IMR-90 (cell line): ENCODE data around the gene TLDC2. TPM values are rescaled to one million over a fixed set of nuclear protein-coding genes. Genes with fewer than 3 reads are reported as not detected.

Experiments
- ATAC-seq: fragments of 200-7000 bp; cut with Tn5 transposase; 2 replicates; pipeline ENCODE4 v1.9.1; 2020; ENCODE audit warnings: low read depth, mild to moderate bottlenecking, moderate library complexity
- BruUV-seq: library from RNA; stranded (reverse); fragments of 400-500 nt; replicated peaks from 2 replicates; lab custom pipeline; 2021; lab: Mats Ljungman, UMichigan
- CTCF ChIA-PET: fragments of 300-600 bp; formaldehyde crosslinking; extraction: SDS; loops from one replicate; lab custom pipeline; 2021; ENCODE audit warnings: antibody characterized with exemption; lab: Yijun Ruan, JAX
- POLR2A ChIA-PET: fragments of 300-600 bp; sonication (Branson Sonifier 250); formaldehyde crosslinking; loops from one replicate; lab custom pipeline; 2022; ENCODE audit warnings: antibody characterized with exemption; ENCODE audit not compliant: unreplicated experiment; lab: Charles Lee
- DNase-seq: peaks from one replicate; pipeline ENCODE4 v3.0.0; 2013
- H2AFZ ChIP-seq: replicated peaks from 2 replicates; pipeline ENCODE3; 2013; ENCODE audit warnings: low read length, mild to moderate bottlenecking; ENCODE audit not compliant: poor library complexity
- H2AK5ac ChIP-seq: 2 replicates; pipeline ENCODE4 v1.6.1; 2013; ENCODE audit warnings: low read depth, low read length, inconsistent platforms
- H2AK9ac ChIP-seq: replicated peaks from 2 replicates; pipeline ENCODE3; 2013; ENCODE audit warnings: mild to moderate bottlenecking, low read depth, low read length, moderate library complexity; ENCODE audit not compliant: poor library complexity
- H2BK120ac ChIP-seq: 2 replicates; pipeline ENCODE4 v1.6.1; 2013; ENCODE audit warnings: low read depth, low read length, inconsistent platforms
- H2BK15ac ChIP-seq: 3 replicates; pipeline ENCODE4 v1.6.1; 2013; ENCODE audit warnings: low read depth, low read length, inconsistent platforms
- H2BK20ac ChIP-seq: 2 replicates; pipeline ENCODE4 v1.6.1; 2013; ENCODE audit warnings: low read depth, mild to moderate bottlenecking, inconsistent platforms, low read length, moderate library complexity
- H2BK5ac ChIP-seq: 2 replicates; pipeline ENCODE4 v1.6.1; 2013; ENCODE audit warnings: mild to moderate bottlenecking, low read depth, low read length, inconsistent platforms; ENCODE audit not compliant: poor library complexity, severe bottlenecking
- H3K14ac ChIP-seq: replicated peaks from 2 replicates; pipeline ENCODE4 v1.6.1; 2013; ENCODE audit warnings: low read depth, low read length, inconsistent platforms
- H3K18ac ChIP-seq: 2 replicates; pipeline ENCODE4 v1.6.1; 2013; ENCODE audit warnings: low read depth, low read length, control low read depth
- H3K23ac ChIP-seq: 2 replicates; pipeline ENCODE4 v1.6.1; 2013; ENCODE audit warnings: low read depth, low read length, inconsistent platforms
- H3K27ac ChIP-seq: 2 replicates; pipeline ENCODE4 v1.5.1; 2013; ENCODE audit warnings: mild to moderate bottlenecking, control low read depth, low read length; ENCODE audit not compliant: insufficient read depth
- H3K27me3 ChIP-seq: 2 replicates; pipeline ENCODE4 v1.6.1; 2013; ENCODE audit warnings: low read length; ENCODE audit not compliant: control insufficient read depth, insufficient read depth
- H3K36me3 ChIP-seq: 2 replicates; pipeline ENCODE4 v1.6.1; 2013; ENCODE audit warnings: low read length, mixed read lengths; ENCODE audit not compliant: control insufficient read depth, insufficient read depth
- H3K4ac ChIP-seq: 2 replicates; pipeline ENCODE4 v1.6.1; 2013; ENCODE audit warnings: low read depth, low read length, inconsistent platforms
- H3K4me1 ChIP-seq: 2 replicates; pipeline ENCODE4 v1.6.1; 2013; ENCODE audit warnings: low read length, mixed read lengths; ENCODE audit not compliant: control insufficient read depth, insufficient read depth
- H3K4me2 ChIP-seq: 2 replicates; pipeline ENCODE4 v1.6.1; 2013; ENCODE audit warnings: low read depth, mild to moderate bottlenecking, control low read depth, low read length, moderate library complexity
- H3K4me3 ChIP-seq: 2 replicates; pipeline ENCODE4 v1.5.1; 2013; ENCODE audit warnings: low read depth, mild to moderate bottlenecking, control low read depth, low read length, moderate library complexity; ENCODE audit not compliant: insufficient read depth
- H3K56ac ChIP-seq: 2 replicates; pipeline ENCODE4 v1.6.1; 2013; ENCODE audit warnings: low read length, inconsistent platforms; ENCODE audit not compliant: insufficient read depth; ENCODE audit errors: extremely low read depth
- H3K79me1 ChIP-seq, 2 experiments: 2 replicates each; pipeline ENCODE4 v1.6.1; 2013; ENCODE audit warnings: low read length in 2 of 2, inconsistent platforms in 1 of 2, low read depth in 1 of 2
- H3K9ac ChIP-seq: 2 replicates; pipeline ENCODE4 v1.6.1; 2013; ENCODE audit warnings: low read depth, low read length, control low read depth
- H3K9me1 ChIP-seq: 2 replicates; pipeline ENCODE4 v1.6.1; 2013; ENCODE audit warnings: low read length, inconsistent platforms; ENCODE audit not compliant: insufficient read depth
- H3K9me3 ChIP-seq: 2 replicates; pipeline ENCODE4 v1.6.1; 2013; ENCODE audit warnings: low read length; ENCODE audit not compliant: control insufficient read depth, insufficient read depth
- H4K20me1 ChIP-seq: 2 replicates; pipeline ENCODE4 v1.6.1; 2013; ENCODE audit warnings: low read length, inconsistent platforms; ENCODE audit not compliant: insufficient read depth
- H4K5ac ChIP-seq: 2 replicates; pipeline ENCODE4 v1.6.1; 2013; ENCODE audit warnings: mild to moderate bottlenecking, low read depth, low read length, control low read depth
- H4K8ac ChIP-seq, 2 experiments: 2 replicates each; pipeline ENCODE4 v1.6.1; 2013; ENCODE audit warnings: low read depth in 2 of 2, low read length in 2 of 2, control low read depth in 1 of 2, inconsistent platforms in 1 of 2
- H4K91ac ChIP-seq: 2 replicates; pipeline ENCODE4 v1.6.1; 2013; ENCODE audit warnings: low read depth, low read length, inconsistent platforms; ENCODE audit not compliant: insufficient read depth
- BHLHE40 ChIP-seq: fragments of 150-350 bp; IDR thresholded peaks from 2 replicates; pipeline ENCODE4 v1.6.1; 2016; ENCODE audit warnings: mild to moderate bottlenecking, low read depth, low read length
- CEBPB ChIP-seq: IDR thresholded peaks from 2 replicates; pipeline ENCODE4 v1.6.1; 2012; ENCODE audit warnings: low read depth, low read length, improper control_type of control experiment
- CHD1 ChIP-seq: IDR thresholded peaks from 2 replicates; pipeline ENCODE4 v1.6.1; 2012; ENCODE audit warnings: low read depth, low read length, improper control_type of control experiment
- FOS ChIP-seq: fragments of 150-350 bp; IDR thresholded peaks from 2 replicates; pipeline ENCODE4 v1.6.1; 2016; ENCODE audit warnings: low read depth, low read length
- MAFK ChIP-seq: IDR thresholded peaks from 2 replicates; pipeline ENCODE4 v1.6.1; 2012; ENCODE audit warnings: low read depth, low read length, improper control_type of control experiment
- MAZ ChIP-seq: IDR thresholded peaks from 2 replicates; pipeline ENCODE4 v1.6.1; 2012; ENCODE audit warnings: low read depth, mild to moderate bottlenecking, low read length, improper control_type of control experiment, moderate library complexity, borderline replicate concordance
- NFE2L2 ChIP-seq: fragments of 150-350 bp; IDR thresholded peaks from 2 replicates; pipeline ENCODE4 v1.6.1; 2016; ENCODE audit warnings: low read depth, mild to moderate bottlenecking, low read length
- POLR2A ChIP-seq: IDR thresholded peaks from 2 replicates; pipeline ENCODE4 v1.6.1; 2012; ENCODE audit warnings: mild to moderate bottlenecking, low read depth, low read length
- RAD21 ChIP-seq: IDR thresholded peaks from 2 replicates; pipeline ENCODE4 v1.6.1; 2012; ENCODE audit warnings: low read length, improper control_type of control experiment
- RCOR1 ChIP-seq: IDR thresholded peaks from 2 replicates; pipeline ENCODE4 v1.6.1; 2012; ENCODE audit warnings: mild to moderate bottlenecking, low read length, improper control_type of control experiment; ENCODE audit not compliant: insufficient replicate concordance
- RFX5 ChIP-seq: IDR thresholded peaks from 2 replicates; pipeline ENCODE4 v1.8.0; 2012; ENCODE audit warnings: low read depth, mild to moderate bottlenecking, low read length, moderate library complexity
- SMC3 ChIP-seq: fragments of 150-350 bp; IDR thresholded peaks from 2 replicates; pipeline ENCODE4 v1.6.1; 2016; ENCODE audit warnings: low read depth, mild to moderate bottlenecking, antibody characterized with exemption, low read length, moderate library complexity
- WGBS, 2 experiments: methylation state at CpG; one replicate each; pipeline versions ENCODE4 v1.1.5 to v1.1.7; 2013; ENCODE audit warnings: missing lambda C conversion rate in 2 of 2; ENCODE audit not compliant: insufficient read length in 1 of 2; ENCODE audit errors: extremely low coverage in 2 of 2; 5-methylcytosine and 5-hydroxymethylcytosine counted together
- dilution Hi-C: fragments of 300-500 bp; cut with HindIII; formaldehyde crosslinking; loops from one replicate; pipeline ENCODE4 v1.14.3; 2018; ENCODE audit warnings: low sequenced_read_pairs; ENCODE audit not compliant: unreplicated experiment
- in situ Hi-C: fragments of 300-500 bp; cut with MboI; formaldehyde crosslinking; loops from 3 replicates; pipeline ENCODE4 v1.14.3; 2019; ENCODE audit warnings: low sequenced_read_pairs, inconsistent platforms, mixed read lengths
- intact Hi-C: fragments of 100-400 bp; cut with micrococcal nuclease; formaldehyde crosslinking; loops from 2 replicates; pipeline ENCODE4 v1.10.0; 2022
- polyA plus RNA-seq, 3 experiments: library from polyadenylated mRNA; depleted of rRNA; stranded (reverse); fragments of >200 nt; gene quantifications; 2 replicates each; pipeline ENCODE4 v1.2.3, GENCODE V29; 2012; ENCODE audit warnings: low replicate concordance in 1 of 3
- total RNA-seq: library from RNA; depleted of rRNA; stranded (reverse); fragments of >200 nt; gene quantifications from 2 replicates; pipeline ENCODE4 v1.2.3, GENCODE V29; 2012
- TF ChIP-seq, protein P1 (sequence below): conservative IDR thresholded peaks from 2 replicates; pipeline ENCODE4 v1.5.1; 2012; ENCODE audit warnings: mild to moderate bottlenecking, low read depth, low read length, improper control_type of control experiment
- TF ChIP-seq, protein P2 (sequence below): fragments of 150-350 bp; IDR thresholded peaks from 2 replicates; pipeline ENCODE4 v1.6.1; 2017; ENCODE audit warnings: mild to moderate bottlenecking, antibody characterized with exemption, low read length, low read depth
- TF ChIP-seq, protein P3 (sequence below): fragments of 150-350 bp; IDR thresholded peaks from 2 replicates; pipeline ENCODE4 v1.6.1; 2016; ENCODE audit warnings: low read depth, mild to moderate bottlenecking, low read length, moderate library complexity, borderline replicate concordance

TLDC2 gene
- total and polyA plus RNA-seq, 2 of the 4 experiments (the other 2 are of a cell fraction) = 0.18 to 0.19 TPM

DNA sequence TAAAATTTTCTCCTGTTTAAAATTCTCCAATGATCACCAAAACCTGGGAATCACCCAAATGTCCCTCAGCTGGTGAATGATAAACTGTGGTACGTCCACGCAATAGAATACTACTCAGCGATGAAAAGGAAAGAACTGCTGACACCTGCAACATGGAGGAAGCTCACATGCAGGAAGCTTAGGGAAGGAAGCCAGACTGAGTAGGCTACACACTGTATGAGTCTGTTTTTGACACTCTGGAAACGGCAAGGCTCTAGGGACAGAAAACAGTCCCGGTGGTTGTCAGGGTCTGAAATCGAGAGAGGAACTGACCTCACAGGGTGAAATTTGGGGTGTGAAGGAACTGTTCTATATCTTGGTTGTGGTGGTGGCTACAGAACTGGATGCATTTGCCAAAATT lies 25.2 kb upstream of the TLDC2 start:
- Histone ChIP-seq H4K20me1 (peaks cover 29% of the 10 kb centered on the region), H3K4me2 (no peak overlapping the region), H3K23ac (no peak overlapping the region), H3K9me3 (peaks cover 3% of the 10 kb centered on the region), H3K79me1 (peaks cover 32 to 81% of the 10 kb centered on the region in 2 experiments), H4K8ac (no peak overlapping the region), H3K56ac (no peak overlapping the region), H3K18ac (no peak overlapping the region), H3K4me1 (peaks cover 32% of the 10 kb centered on the region), H3K9me1 (peaks cover 30% of the 10 kb centered on the region), H3K36me3 (peaks cover 10% of the 10 kb centered on the region; the same call in 1 of the 2 replicates), H3K27ac (no peak overlapping the region), H4K91ac (no peak overlapping the region; the same call in 1 of the 2 replicates), H3K9ac (no peak overlapping the region), H2BK5ac (no peak overlapping the region), H3K4me3 (no peak overlapping the region), H2BK20ac (no peak overlapping the region), H3K27me3 (no peaks in the 10 kb centered on the region), H2AK5ac (peak overlapping the region; percentile 45; the same call in 1 of the 2 replicates), H2AK9ac (peak overlapping the region; percentile 6), H2BK120ac (no peak overlapping the region), H2AFZ (no peak overlapping the region), H3K14ac (0 out of 2 replicates have a peak overlapping the region, but pooled peaks have one; percentile 14), H2BK15ac (no peak overlapping the region), H3K4ac (no peak overlapping the region), H4K5ac (no peak overlapping the region)
- DNase-seq (no peak), ATAC-seq (no peak)
- intact Hi-C loops (no loop called here), dilution Hi-C loops (no loop called here), in situ Hi-C loops (no loop called here)
- 94% methylated on average over 3 of the region's 6 CpGs; no CpG with 5 or more reads in 1 of the 2 experiments for WGBS, 2 experiments
- no peak for TF ChIP-seq BHLHE40
- no peak for TF ChIP-seq RFX5
- TF ChIP-seq RAD21 = no peak
- TF ChIP-seq, protein P1, sequence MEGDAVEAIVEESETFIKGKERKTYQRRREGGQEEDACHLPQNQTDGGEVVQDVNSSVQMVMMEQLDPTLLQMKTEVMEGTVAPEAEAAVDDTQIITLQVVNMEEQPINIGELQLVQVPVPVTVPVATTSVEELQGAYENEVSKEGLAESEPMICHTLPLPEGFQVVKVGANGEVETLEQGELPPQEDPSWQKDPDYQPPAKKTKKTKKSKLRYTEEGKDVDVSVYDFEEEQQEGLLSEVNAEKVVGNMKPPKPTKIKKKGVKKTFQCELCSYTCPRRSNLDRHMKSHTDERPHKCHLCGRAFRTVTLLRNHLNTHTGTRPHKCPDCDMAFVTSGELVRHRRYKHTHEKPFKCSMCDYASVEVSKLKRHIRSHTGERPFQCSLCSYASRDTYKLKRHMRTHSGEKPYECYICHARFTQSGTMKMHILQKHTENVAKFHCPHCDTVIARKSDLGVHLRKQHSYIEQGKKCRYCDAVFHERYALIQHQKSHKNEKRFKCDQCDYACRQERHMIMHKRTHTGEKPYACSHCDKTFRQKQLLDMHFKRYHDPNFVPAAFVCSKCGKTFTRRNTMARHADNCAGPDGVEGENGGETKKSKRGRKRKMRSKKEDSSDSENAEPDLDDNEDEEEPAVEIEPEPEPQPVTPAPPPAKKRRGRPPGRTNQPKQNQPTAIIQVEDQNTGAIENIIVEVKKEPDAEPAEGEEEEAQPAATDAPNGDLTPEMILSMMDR = no peak
- TF ChIP-seq MAFK = no peak; the same call in 1 of the 2 replicates
- no peak for TF ChIP-seq MAZ
- no peak for TF ChIP-seq SMC3
- TF ChIP-seq, protein P2, sequence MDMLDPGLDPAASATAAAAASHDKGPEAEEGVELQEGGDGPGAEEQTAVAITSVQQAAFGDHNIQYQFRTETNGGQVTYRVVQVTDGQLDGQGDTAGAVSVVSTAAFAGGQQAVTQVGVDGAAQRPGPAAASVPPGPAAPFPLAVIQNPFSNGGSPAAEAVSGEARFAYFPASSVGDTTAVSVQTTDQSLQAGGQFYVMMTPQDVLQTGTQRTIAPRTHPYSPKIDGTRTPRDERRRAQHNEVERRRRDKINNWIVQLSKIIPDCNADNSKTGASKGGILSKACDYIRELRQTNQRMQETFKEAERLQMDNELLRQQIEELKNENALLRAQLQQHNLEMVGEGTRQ = no peak
- TF ChIP-seq FOS = no peak
- no peak for TF ChIP-seq POLR2A
- TF ChIP-seq CEBPB = no peak
- TF ChIP-seq NFE2L2 = no peak
- TF ChIP-seq, protein P3, sequence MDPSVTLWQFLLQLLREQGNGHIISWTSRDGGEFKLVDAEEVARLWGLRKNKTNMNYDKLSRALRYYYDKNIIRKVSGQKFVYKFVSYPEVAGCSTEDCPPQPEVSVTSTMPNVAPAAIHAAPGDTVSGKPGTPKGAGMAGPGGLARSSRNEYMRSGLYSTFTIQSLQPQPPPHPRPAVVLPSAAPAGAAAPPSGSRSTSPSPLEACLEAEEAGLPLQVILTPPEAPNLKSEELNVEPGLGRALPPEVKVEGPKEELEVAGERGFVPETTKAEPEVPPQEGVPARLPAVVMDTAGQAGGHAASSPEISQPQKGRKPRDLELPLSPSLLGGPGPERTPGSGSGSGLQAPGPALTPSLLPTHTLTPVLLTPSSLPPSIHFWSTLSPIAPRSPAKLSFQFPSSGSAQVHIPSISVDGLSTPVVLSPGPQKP = no peak
- TF ChIP-seq CHD1 = no peak
- TF ChIP-seq RCOR1 = no peak
- no TSS peak for BruUV-seq
- ChIA-PET CTCF (no interaction called here), POLR2A (no interaction called here)
